ENCODE results near the gene ATRNL1.

Gene ATRNL1

DNA sequence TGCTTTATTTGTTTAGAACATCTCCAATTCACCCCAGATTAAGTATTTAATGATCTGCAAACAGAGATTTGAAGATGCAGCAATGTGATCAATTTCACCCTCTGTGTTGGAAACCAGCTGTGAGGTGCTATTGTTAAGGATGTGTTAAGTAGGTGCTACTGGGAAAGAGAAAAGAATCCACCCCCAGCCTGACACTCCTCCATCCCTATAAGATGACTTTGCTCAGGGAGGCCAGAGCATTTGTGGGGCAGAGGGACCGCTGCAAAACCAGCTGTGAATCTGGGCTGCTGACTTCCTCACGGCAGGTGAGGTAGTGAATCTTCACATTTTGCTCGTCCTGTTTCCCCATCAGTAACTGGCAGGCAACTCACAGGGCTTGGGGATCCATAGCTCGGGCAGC, 882.3 kb downstream of the ATRNL1 start:
- no peak overlapping the region for H3K4me3 ChIP-seq (ENCODE audit: low read depth, low read length, poor library complexity, severe bottlenecking)
- no peak overlapping the region for H3K4me2 ChIP-seq (ENCODE audit: low read length)
- H3K27me3 ChIP-seq (ENCODE audit: insufficient read depth, low read length), result no peaks in the 10 kb centered on the region
- no peaks in the 10 kb centered on the region for H3K9me3 ChIP-seq (ENCODE audit: low read length)
- H3K36me3 ChIP-seq (ENCODE audit: insufficient read depth, low read length), result no peaks in the 10 kb centered on the region
- no peaks in the 10 kb centered on the region for H4K20me1 ChIP-seq (ENCODE audit: insufficient read depth, low read length)
- H3K79me2 ChIP-seq (ENCODE audit: insufficient read depth, low read length), result no peaks in the 10 kb centered on the region
- no peak overlapping the region for H2AFZ ChIP-seq (ENCODE audit: low read length)
- no peak overlapping the region for H3K27ac ChIP-seq (ENCODE audit: low read depth, low read length, poor library complexity, severe bottlenecking)
- H3K9ac ChIP-seq (ENCODE audit: low read length), result no peak overlapping the region
- no peaks in the 10 kb centered on the region for H3F3A ChIP-seq (ENCODE audit: insufficient read depth, low read length)
- no peaks in the 10 kb centered on the region for H3K4me1 ChIP-seq (ENCODE audit: insufficient read depth, low read length, severe bottlenecking)
- no peaks in the 10 kb centered on the region for H3K9me2 ChIP-seq (ENCODE audit: low read depth, low read length)
- TF ChIP-seq CTCF (IDR thresholded peaks at IDR 0.05; ENCODE audit: low read length) (no peak), EZH2 (IDR thresholded peaks at IDR 0.05; ENCODE audit: borderline replicate concordance, low read length) (no peak)

GRCh38 chr10:115976342-115976741, 883.2 kb downstream of the ATRNL1 start:
- H3K27ac ChIP-seq (ENCODE audit: low read depth, low read length, poor library complexity, severe bottlenecking), result no peak overlapping the region
- no peak for TF ChIP-seq CTCF (IDR thresholded peaks at IDR 0.05; ENCODE audit: low read length)
- no peak for TF ChIP-seq EZH2 (IDR thresholded peaks at IDR 0.05; ENCODE audit: borderline replicate concordance, low read length)
- no peaks in the 10 kb centered on the region for H3K27me3 ChIP-seq (ENCODE audit: insufficient read depth, low read length)
- no peaks in the 10 kb centered on the region for H3F3A ChIP-seq (ENCODE audit: insufficient read depth, low read length)
- H4K20me1 ChIP-seq (ENCODE audit: insufficient read depth, low read length), result no peaks in the 10 kb centered on the region
- H3K4me3 ChIP-seq (ENCODE audit: low read depth, low read length, poor library complexity, severe bottlenecking), result no peak overlapping the region
- no peaks in the 10 kb centered on the region for H3K9me3 ChIP-seq (ENCODE audit: low read length)
- H3K36me3 ChIP-seq (ENCODE audit: insufficient read depth, low read length), result no peaks in the 10 kb centered on the region
- H3K9me2 ChIP-seq (ENCODE audit: low read depth, low read length), result no peaks in the 10 kb centered on the region
- H3K4me1 ChIP-seq (ENCODE audit: insufficient read depth, low read length, severe bottlenecking), result no peaks in the 10 kb centered on the region
- H3K79me2 ChIP-seq (ENCODE audit: insufficient read depth, low read length), result no peaks in the 10 kb centered on the region
- H3K4me2 ChIP-seq (ENCODE audit: low read length), result no peak overlapping the region
- H2AFZ ChIP-seq (ENCODE audit: low read length), result no peak overlapping the region
- H3K9ac ChIP-seq (ENCODE audit: low read length), result no peak overlapping the region

- Histone ChIP-seq H3K27ac (ENCODE audit: low read depth, low read length, poor library complexity, severe bottlenecking) (no peak overlapping the region), H3F3A (ENCODE audit: insufficient read depth, low read length) (no peaks in the 10 kb centered on the region), H3K36me3 (ENCODE audit: insufficient read depth, low read length) (no peaks in the 10 kb centered on the region), H3K27me3 (ENCODE audit: insufficient read depth, low read length) (no peaks in the 10 kb centered on the region), H4K20me1 (ENCODE audit: insufficient read depth, low read length) (no peaks in the 10 kb centered on the region), H3K9me3 (ENCODE audit: low read length) (no peaks in the 10 kb centered on the region), H3K9ac (ENCODE audit: low read length) (no peak overlapping the region), H3K4me1 (ENCODE audit: insufficient read depth, low read length, severe bottlenecking) (no peaks in the 10 kb centered on the region), H3K4me2 (ENCODE audit: low read length) (no peak overlapping the region), H3K4me3 (ENCODE audit: low read depth, low read length, poor library complexity, severe bottlenecking) (no peak overlapping the region), H2AFZ (ENCODE audit: low read length) (no peak overlapping the region), H3K79me2 (ENCODE audit: insufficient read depth, low read length) (no peaks in the 10 kb centered on the region), H3K9me2 (ENCODE audit: low read depth, low read length) (no peaks in the 10 kb centered on the region)
- TF ChIP-seq CTCF (IDR thresholded peaks at IDR 0.05; ENCODE audit: low read length) (no peak), EZH2 (IDR thresholded peaks at IDR 0.05; ENCODE audit: borderline replicate concordance, low read length) (no peak)
Observed at GRCh38 chr10:115977855-115978254, 884.7 kb downstream of the ATRNL1 start.

All from OCI-LY1 (cell line).